PC-9 (cell line): Measurements from ENCODE around the gene MYO10.

Source experiments
- EZH2 ChIP-seq: fragments of 200-600 bp; sonication (generic); IDR thresholded peaks from 2 replicates; pipeline ENCODE4 v1.8.0; 2017; ENCODE audit warnings: antibody characterized with exemption, low read depth
- TF ChIP-seq, protein P1 (sequence below): fragments of 200-600 bp; sonication (generic); conservative IDR thresholded peaks from 2 replicates; pipeline ENCODE4 v1.6.1; 2017; ENCODE audit warnings: mixed run types, antibody characterized with exemption, mild to moderate bottlenecking, moderate library complexity

DNA sequence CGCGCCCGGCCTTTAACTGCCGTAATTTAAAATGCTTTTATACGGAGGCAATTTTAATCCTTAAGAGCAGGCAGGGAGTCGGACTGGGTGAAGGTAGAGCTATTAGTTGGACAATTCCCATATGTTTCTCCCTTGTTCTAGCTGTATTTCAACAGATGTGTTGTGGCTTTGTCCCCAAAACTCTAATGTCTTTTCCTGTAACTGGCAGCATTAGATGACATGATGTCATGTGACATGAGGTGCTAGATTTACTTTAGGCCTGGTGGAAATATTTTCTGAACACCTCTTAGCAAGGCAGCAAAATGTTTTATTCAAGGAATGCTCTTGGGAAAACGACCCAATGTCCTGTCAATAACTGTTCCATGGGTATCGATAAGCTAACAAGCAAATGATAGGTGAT is 8.5 kb downstream of the MYO10 start:
- TF ChIP-seq, protein P1, sequence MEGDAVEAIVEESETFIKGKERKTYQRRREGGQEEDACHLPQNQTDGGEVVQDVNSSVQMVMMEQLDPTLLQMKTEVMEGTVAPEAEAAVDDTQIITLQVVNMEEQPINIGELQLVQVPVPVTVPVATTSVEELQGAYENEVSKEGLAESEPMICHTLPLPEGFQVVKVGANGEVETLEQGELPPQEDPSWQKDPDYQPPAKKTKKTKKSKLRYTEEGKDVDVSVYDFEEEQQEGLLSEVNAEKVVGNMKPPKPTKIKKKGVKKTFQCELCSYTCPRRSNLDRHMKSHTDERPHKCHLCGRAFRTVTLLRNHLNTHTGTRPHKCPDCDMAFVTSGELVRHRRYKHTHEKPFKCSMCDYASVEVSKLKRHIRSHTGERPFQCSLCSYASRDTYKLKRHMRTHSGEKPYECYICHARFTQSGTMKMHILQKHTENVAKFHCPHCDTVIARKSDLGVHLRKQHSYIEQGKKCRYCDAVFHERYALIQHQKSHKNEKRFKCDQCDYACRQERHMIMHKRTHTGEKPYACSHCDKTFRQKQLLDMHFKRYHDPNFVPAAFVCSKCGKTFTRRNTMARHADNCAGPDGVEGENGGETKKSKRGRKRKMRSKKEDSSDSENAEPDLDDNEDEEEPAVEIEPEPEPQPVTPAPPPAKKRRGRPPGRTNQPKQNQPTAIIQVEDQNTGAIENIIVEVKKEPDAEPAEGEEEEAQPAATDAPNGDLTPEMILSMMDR, result no peak
- TF ChIP-seq EZH2, result no peak
